ENCODE data around the gene SSTR3. TPM values are rescaled to one million over a fixed set of nuclear protein-coding genes. Genes with fewer than 3 reads are reported as not detected.

SSTR3 gene
- total RNA-seq, 2 experiments from 2014 or later = 1.9 to 2.1 TPM

GRCh38 chr22:37161443-37161842 lies 50.8 kb downstream of the SSTR3 start:
- H3K36me3 Mint-ChIP-seq (ENCODE audit: low read depth) = no peaks in the 10 kb centered on the region
- Histone ChIP-seq H3K9me3 (ENCODE audit: control insufficient read depth in 1 of 2, insufficient read depth in 1 of 2, low read length in 2 of 2) (peaks cover 0 to 9% of the 10 kb centered on the region in 2 experiments), H3K27me3 (ENCODE audit: control insufficient read depth in 1 of 2, insufficient read depth in 2 of 2, low read length in 2 of 2) (no peaks in the 10 kb centered on the region), H3K27ac (ENCODE audit: low read depth in 1 of 2, low read length in 2 of 2) (peak overlapping the region in 1 of 2 donors; percentile 79), H3K4me1 (ENCODE audit: insufficient read depth, low read length) (peaks cover 67% of the 10 kb centered on the region), H3K36me3 (ENCODE audit: insufficient read depth, low read length) (no peaks in the 10 kb centered on the region), H3K4me3 (ENCODE audit: low read length) (no peak overlapping the region)
- H3K9me3 Mint-ChIP-seq = no peaks in the 10 kb centered on the region
- ATAC-seq (ENCODE audit: poor library complexity) (no peak), DNase-seq (peak in 2 of 14 experiments; percentile 36 to 63)
- ChIA-PET CTCF (interaction anchor here (1.3 to 1.5 kb wide), 3 partner anchors 14 to 62 kb away, joined by 3 to 8 read pairs (median 7); no protein-coding TSS in a partner anchor), POLR2A (interaction anchor here (1.0 to 7.0 kb wide), 5 partner anchors 13 to 83 kb away, joined by 3 to 62 read pairs (median 5); partner anchors contain the start of gene IL2RB)
- no peak overlapping the region for H3K4me3 Mint-ChIP-seq
- no peaks in the 10 kb centered on the region for H3K27me3 Mint-ChIP-seq
- intact Hi-C loops (cut with DNase I, micrococcal nuclease) = no loop called here
- TF ChIP-seq CTCF (IDR thresholded peaks at IDR 0.05) = no peak
- peaks cover 50% of the 10 kb centered on the region for H3K4me1 Mint-ChIP-seq (ENCODE audit: low read depth)
- peak overlapping the region; percentile 33 for H3K27ac Mint-ChIP-seq

- Mint-ChIP-seq H3K27ac (peak overlapping the region; percentile 5), H3K36me3 (ENCODE audit: low read depth) (no peaks in the 10 kb centered on the region), H3K4me3 (no peak overlapping the region), H3K27me3 (no peaks in the 10 kb centered on the region), H3K9me3 (no peaks in the 10 kb centered on the region), H3K4me1 (ENCODE audit: low read depth) (peaks cover 38% of the 10 kb centered on the region)
- no peak for TF ChIP-seq CTCF (IDR thresholded peaks at IDR 0.05)
- H3K4me3 ChIP-seq (ENCODE audit: low read length) = no peak overlapping the region
- CTCF ChIA-PET = interaction anchor here (1.4 kb wide), 1 partner anchor 10 kb away, joined by 3 read pairs; no protein-coding TSS in a partner anchor
- POLR2A ChIA-PET = no interaction called here
- intact Hi-C loops (cut with DNase I, micrococcal nuclease) = no loop called here
- H3K36me3 ChIP-seq (ENCODE audit: insufficient read depth, low read length) = no peaks in the 10 kb centered on the region
- ATAC-seq (ENCODE audit: poor library complexity) (no peak), DNase-seq (no peak)
- no peak overlapping the region for H3K27ac ChIP-seq (ENCODE audit: low read depth in 1 of 2, low read length in 2 of 2)
- H3K27me3 ChIP-seq (ENCODE audit: control insufficient read depth in 1 of 2, insufficient read depth in 2 of 2, low read length in 2 of 2) = no peaks in the 10 kb centered on the region
- peaks cover 0 to 9% of the 10 kb centered on the region in 2 experiments for H3K9me3 ChIP-seq (ENCODE audit: control insufficient read depth in 1 of 2, insufficient read depth in 1 of 2, low read length in 2 of 2)
- H3K4me1 ChIP-seq (ENCODE audit: insufficient read depth, low read length) = peaks cover 53% of the 10 kb centered on the region
Measured at GRCh38 chr22:37160027-37160426, 52.2 kb downstream of the SSTR3 start.

- intact Hi-C loops (cut with DNase I, micrococcal nuclease) = no loop called here
- Mint-ChIP-seq H3K4me1 (ENCODE audit: low read depth) (peaks cover 28% of the 10 kb centered on the region), H3K27me3 (no peaks in the 10 kb centered on the region), H3K9me3 (no peaks in the 10 kb centered on the region), H3K36me3 (ENCODE audit: low read depth) (no peaks in the 10 kb centered on the region), H3K4me3 (no peak overlapping the region), H3K27ac (peak overlapping the region; percentile 32)
- Histone ChIP-seq H3K27me3 (ENCODE audit: control insufficient read depth in 1 of 2, insufficient read depth in 2 of 2, low read length in 2 of 2) (no peaks in the 10 kb centered on the region), H3K9me3 (ENCODE audit: control insufficient read depth in 1 of 2, insufficient read depth in 1 of 2, low read length in 2 of 2) (peaks cover 0 to 9% of the 10 kb centered on the region in 2 experiments), H3K36me3 (ENCODE audit: insufficient read depth, low read length) (no peaks in the 10 kb centered on the region), H3K27ac (ENCODE audit: low read depth in 1 of 2, low read length in 2 of 2) (no peak overlapping the region), H3K4me3 (ENCODE audit: low read length) (no peak overlapping the region), H3K4me1 (ENCODE audit: insufficient read depth, low read length) (peaks cover 42% of the 10 kb centered on the region)
- ChIA-PET CTCF (no interaction called here), POLR2A (no interaction called here)
- no peak for TF ChIP-seq CTCF (IDR thresholded peaks at IDR 0.05)
- DNase-seq = no peak
- no peak for ATAC-seq (ENCODE audit: poor library complexity)
Measured at GRCh38 chr22:37158963-37159290, 53.4 kb downstream of the SSTR3 start.
